ENCODE data around the gene TPRG1. TPM values are rescaled to one million over a fixed set of nuclear protein-coding genes. Genes with fewer than 3 reads are reported as not detected.
A peak's percentile ranks its signal among the peaks of the same experiment; 100 is the strongest.

TPRG1 gene
- total RNA-seq, 2 donors from 2014 or later, result 6.0 to 14.7 TPM

GRCh38 chr3:189272500-189273119 lies 100.8 kb downstream of the TPRG1 start:
- peak; percentile 67 for ATAC-seq (replicated peaks)
- Mint-ChIP-seq H3K27ac (peak overlapping the region; percentile 15), H3K9me3 (peaks cover 4% of the 10 kb centered on the region), H3K4me1 (peaks cover 9% of the 10 kb centered on the region), H3K36me3 (ENCODE audit: low read depth) (no peaks in the 10 kb centered on the region), H3K4me3 (no peak overlapping the region), H3K27me3 (no peaks in the 10 kb centered on the region)

GRCh38 chr3:189273736-189274135 lies 102.0 kb downstream of the TPRG1 start:
- H3K36me3 Mint-ChIP-seq (ENCODE audit: low read depth), result no peaks in the 10 kb centered on the region
- ATAC-seq (replicated peaks), result no peak
- H3K27ac Mint-ChIP-seq, result no peak overlapping the region
- H3K27me3 Mint-ChIP-seq, result no peaks in the 10 kb centered on the region
- H3K4me3 Mint-ChIP-seq, result no peak overlapping the region
- peaks cover 9% of the 10 kb centered on the region for H3K4me1 Mint-ChIP-seq
- H3K9me3 Mint-ChIP-seq, result peaks cover 4% of the 10 kb centered on the region

GRCh38 chr3:189275182-189275581 lies 103.4 kb downstream of the TPRG1 start:
- H3K9me3 Mint-ChIP-seq, result peaks cover 4% of the 10 kb centered on the region
- ATAC-seq (replicated peaks), result no peak
- no peak overlapping the region for H3K4me3 Mint-ChIP-seq
- H3K36me3 Mint-ChIP-seq (ENCODE audit: low read depth), result no peaks in the 10 kb centered on the region
- no peaks in the 10 kb centered on the region for H3K27me3 Mint-ChIP-seq
- peaks cover 9% of the 10 kb centered on the region for H3K4me1 Mint-ChIP-seq
- no peak overlapping the region for H3K27ac Mint-ChIP-seq

- ATAC-seq (replicated peaks), result no peak
- H3K9me3 Mint-ChIP-seq, result peaks cover 4% of the 10 kb centered on the region
- H3K4me3 Mint-ChIP-seq, result no peak overlapping the region
- H3K27me3 Mint-ChIP-seq, result no peaks in the 10 kb centered on the region
- no peaks in the 10 kb centered on the region for H3K36me3 Mint-ChIP-seq (ENCODE audit: low read depth)
- H3K27ac Mint-ChIP-seq, result no peak overlapping the region
- peaks cover 9% of the 10 kb centered on the region for H3K4me1 Mint-ChIP-seq
Observed at GRCh38 chr3:189275852-189276251, 104.1 kb downstream of the TPRG1 start.

GRCh38 chr3:189276444-189277219 lies 104.9 kb downstream of the TPRG1 start:
- Mint-ChIP-seq H3K4me3 (no peak overlapping the region), H3K9me3 (peaks cover 4% of the 10 kb centered on the region), H3K27me3 (no peaks in the 10 kb centered on the region), H3K36me3 (ENCODE audit: low read depth) (no peaks in the 10 kb centered on the region), H3K27ac (peak overlapping the region; percentile 72), H3K4me1 (peaks cover 9% of the 10 kb centered on the region)
- no peak for ATAC-seq (replicated peaks)

- no peak overlapping the region for H3K4me3 Mint-ChIP-seq
- ATAC-seq (replicated peaks), result peak; percentile 89
- no peaks in the 10 kb centered on the region for H3K36me3 Mint-ChIP-seq (ENCODE audit: low read depth)
- no peaks in the 10 kb centered on the region for H3K27me3 Mint-ChIP-seq
- peaks cover 9% of the 10 kb centered on the region for H3K4me1 Mint-ChIP-seq
- peaks cover 4% of the 10 kb centered on the region for H3K9me3 Mint-ChIP-seq
- H3K27ac Mint-ChIP-seq, result peak overlapping the region; percentile 22
Observed at GRCh38 chr3:189277711-189278110, 105.9 kb downstream of the TPRG1 start.

GRCh38 chr3:189278221-189278620 lies 106.5 kb downstream of the TPRG1 start:
- Mint-ChIP-seq H3K4me3 (no peak overlapping the region), H3K9me3 (peaks cover 4% of the 10 kb centered on the region), H3K27ac (peak overlapping the region; percentile 22), H3K27me3 (no peaks in the 10 kb centered on the region), H3K4me1 (peaks cover 9% of the 10 kb centered on the region), H3K36me3 (ENCODE audit: low read depth) (no peaks in the 10 kb centered on the region)
- no peak for ATAC-seq (replicated peaks)

- no peak overlapping the region for H3K27ac Mint-ChIP-seq
- ATAC-seq (replicated peaks), result no peak
- no peaks in the 10 kb centered on the region for H3K27me3 Mint-ChIP-seq
- H3K36me3 Mint-ChIP-seq (ENCODE audit: low read depth), result no peaks in the 10 kb centered on the region
- peaks cover 16% of the 10 kb centered on the region for H3K4me1 Mint-ChIP-seq
- no peak overlapping the region for H3K4me3 Mint-ChIP-seq
- H3K9me3 Mint-ChIP-seq, result no peaks in the 10 kb centered on the region
Observed at GRCh38 chr3:189282189-189282588, 110.4 kb downstream of the TPRG1 start.

GRCh38 chr3:189282741-189283140 lies 111.0 kb downstream of the TPRG1 start:
- Mint-ChIP-seq H3K27me3 (no peaks in the 10 kb centered on the region), H3K4me3 (no peak overlapping the region), H3K4me1 (peaks cover 16% of the 10 kb centered on the region), H3K9me3 (no peaks in the 10 kb centered on the region), H3K27ac (no peak overlapping the region), H3K36me3 (ENCODE audit: low read depth) (no peaks in the 10 kb centered on the region)
- no peak for ATAC-seq (replicated peaks)

- peak overlapping the region; percentile 20 for H3K27ac Mint-ChIP-seq
- ATAC-seq (replicated peaks), result no peak
- H3K4me3 Mint-ChIP-seq, result no peak overlapping the region
- peaks cover 35% of the 10 kb centered on the region for H3K4me1 Mint-ChIP-seq
- H3K9me3 Mint-ChIP-seq, result peaks cover 4% of the 10 kb centered on the region
- H3K36me3 Mint-ChIP-seq (ENCODE audit: low read depth), result no peaks in the 10 kb centered on the region
- H3K27me3 Mint-ChIP-seq, result no peaks in the 10 kb centered on the region
Observed at GRCh38 chr3:189286188-189286587, 114.4 kb downstream of the TPRG1 start.

GRCh38 chr3:189286916-189287315 lies 115.1 kb downstream of the TPRG1 start:
- Mint-ChIP-seq H3K27ac (no peak overlapping the region), H3K27me3 (no peaks in the 10 kb centered on the region), H3K9me3 (peaks cover 4% of the 10 kb centered on the region), H3K4me3 (peak overlapping the region; percentile 15), H3K4me1 (peaks cover 35% of the 10 kb centered on the region), H3K36me3 (ENCODE audit: low read depth) (no peaks in the 10 kb centered on the region)
- no peak for ATAC-seq (replicated peaks)

GRCh38 chr3:189288348-189289235 lies 116.8 kb downstream of the TPRG1 start:
- H3K36me3 Mint-ChIP-seq (ENCODE audit: low read depth), result no peaks in the 10 kb centered on the region
- peaks cover 35% of the 10 kb centered on the region for H3K4me1 Mint-ChIP-seq
- peak overlapping the region; percentile 81 for H3K27ac Mint-ChIP-seq
- ATAC-seq (replicated peaks), result peak; percentile 84
- peaks cover 4% of the 10 kb centered on the region for H3K9me3 Mint-ChIP-seq
- peak overlapping the region; percentile 50 for H3K4me3 Mint-ChIP-seq
- no peaks in the 10 kb centered on the region for H3K27me3 Mint-ChIP-seq

GRCh38 chr3:189289251-189289650 lies 117.5 kb downstream of the TPRG1 start:
- H3K27me3 Mint-ChIP-seq, result no peaks in the 10 kb centered on the region
- peaks cover 35% of the 10 kb centered on the region for H3K4me1 Mint-ChIP-seq
- H3K27ac Mint-ChIP-seq, result peak overlapping the region; percentile 81
- peak; percentile 51 for ATAC-seq (replicated peaks)
- H3K36me3 Mint-ChIP-seq (ENCODE audit: low read depth), result no peaks in the 10 kb centered on the region
- peaks cover 4% of the 10 kb centered on the region for H3K9me3 Mint-ChIP-seq
- peak overlapping the region; percentile 50 for H3K4me3 Mint-ChIP-seq

- no peak for ATAC-seq (replicated peaks)
- Mint-ChIP-seq H3K27me3 (no peaks in the 10 kb centered on the region), H3K4me1 (peaks cover 23% of the 10 kb centered on the region), H3K36me3 (ENCODE audit: low read depth) (no peaks in the 10 kb centered on the region), H3K9me3 (peaks cover 4% of the 10 kb centered on the region), H3K4me3 (no peak overlapping the region), H3K27ac (no peak overlapping the region)
Observed at GRCh38 chr3:189292667-189293484, 121.1 kb downstream of the TPRG1 start.

All from activated T-helper 17 cell treated with anti-CD3 and anti-CD28 coated beads, Interleukin-2, amount 50 U/mL, for 72 hours (primary cell).